SK-N-SH (cell line): ENCODE measurements around the gene MTHFD1L.

Experiments used
- FOXM1 ChIP-seq: IDR thresholded peaks from 2 replicates; pipeline ENCODE4 v1.4.0; 2012; ENCODE audit warnings: low read depth, mild to moderate bottlenecking
- RAD21 ChIP-seq: IDR thresholded peaks from 2 replicates; pipeline ENCODE4 v1.6.1; 2012; ENCODE audit warnings: mild to moderate bottlenecking, low read length
- RCOR1 ChIP-seq: fragments of 150-350 bp; IDR thresholded peaks from 2 replicates; pipeline ENCODE4 v1.6.1; 2017; ENCODE audit warnings: antibody characterized with exemption, low read length
- TAF1 ChIP-seq: IDR thresholded peaks from 2 replicates; pipeline ENCODE4 v1.6.1; 2012; ENCODE audit warnings: low read depth, mild to moderate bottlenecking, low read length, moderate library complexity, borderline replicate concordance
- TF ChIP-seq, protein P1 (sequence below): fragments of 150-350 bp; IDR thresholded peaks from 2 replicates; pipeline ENCODE4 v1.6.1; 2016; ENCODE audit warnings: mild to moderate bottlenecking, low read depth, low read length
- TF ChIP-seq, protein P2 (sequence below): fragments of 200-600 bp; sonication (generic); IDR thresholded peaks from 2 replicates; pipeline ENCODE4 v1.6.1; 2017; ENCODE audit warnings: antibody characterized with exemption, mild to moderate bottlenecking, moderate library complexity

DNA sequence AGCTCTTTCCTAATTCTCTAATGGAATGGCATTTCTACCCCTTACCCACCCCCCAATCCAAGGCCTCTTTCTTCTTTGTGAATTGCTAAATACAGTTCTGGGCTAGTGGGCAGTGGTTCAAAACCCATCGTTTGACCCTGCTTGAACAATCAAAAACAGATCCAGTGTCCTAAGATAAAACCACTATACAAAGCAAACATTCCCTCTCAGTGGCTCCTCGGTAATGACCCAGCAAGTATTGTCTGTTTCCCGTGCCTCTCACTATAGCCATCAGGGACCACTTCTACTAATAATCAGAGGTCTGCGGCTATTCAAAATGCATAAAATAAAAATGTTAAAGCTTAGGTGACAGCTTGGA is 230.7 kb downstream of the MTHFD1L start:
- no peak for TF ChIP-seq RAD21
- TF ChIP-seq, protein P1, sequence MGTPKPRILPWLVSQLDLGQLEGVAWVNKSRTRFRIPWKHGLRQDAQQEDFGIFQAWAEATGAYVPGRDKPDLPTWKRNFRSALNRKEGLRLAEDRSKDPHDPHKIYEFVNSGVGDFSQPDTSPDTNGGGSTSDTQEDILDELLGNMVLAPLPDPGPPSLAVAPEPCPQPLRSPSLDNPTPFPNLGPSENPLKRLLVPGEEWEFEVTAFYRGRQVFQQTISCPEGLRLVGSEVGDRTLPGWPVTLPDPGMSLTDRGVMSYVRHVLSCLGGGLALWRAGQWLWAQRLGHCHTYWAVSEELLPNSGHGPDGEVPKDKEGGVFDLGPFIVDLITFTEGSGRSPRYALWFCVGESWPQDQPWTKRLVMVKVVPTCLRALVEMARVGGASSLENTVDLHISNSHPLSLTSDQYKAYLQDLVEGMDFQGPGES: no peak
- TF ChIP-seq TAF1: no peak
- no peak for TF ChIP-seq FOXM1
- TF ChIP-seq, protein P2, sequence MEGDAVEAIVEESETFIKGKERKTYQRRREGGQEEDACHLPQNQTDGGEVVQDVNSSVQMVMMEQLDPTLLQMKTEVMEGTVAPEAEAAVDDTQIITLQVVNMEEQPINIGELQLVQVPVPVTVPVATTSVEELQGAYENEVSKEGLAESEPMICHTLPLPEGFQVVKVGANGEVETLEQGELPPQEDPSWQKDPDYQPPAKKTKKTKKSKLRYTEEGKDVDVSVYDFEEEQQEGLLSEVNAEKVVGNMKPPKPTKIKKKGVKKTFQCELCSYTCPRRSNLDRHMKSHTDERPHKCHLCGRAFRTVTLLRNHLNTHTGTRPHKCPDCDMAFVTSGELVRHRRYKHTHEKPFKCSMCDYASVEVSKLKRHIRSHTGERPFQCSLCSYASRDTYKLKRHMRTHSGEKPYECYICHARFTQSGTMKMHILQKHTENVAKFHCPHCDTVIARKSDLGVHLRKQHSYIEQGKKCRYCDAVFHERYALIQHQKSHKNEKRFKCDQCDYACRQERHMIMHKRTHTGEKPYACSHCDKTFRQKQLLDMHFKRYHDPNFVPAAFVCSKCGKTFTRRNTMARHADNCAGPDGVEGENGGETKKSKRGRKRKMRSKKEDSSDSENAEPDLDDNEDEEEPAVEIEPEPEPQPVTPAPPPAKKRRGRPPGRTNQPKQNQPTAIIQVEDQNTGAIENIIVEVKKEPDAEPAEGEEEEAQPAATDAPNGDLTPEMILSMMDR: no peak
- TF ChIP-seq RCOR1: no peak
